ENCODE data around the gene GAS7. TPM values are rescaled to one million over a fixed set of nuclear protein-coding genes. Genes with fewer than 3 reads are reported as not detected.

The GAS7 gene
- total and polyA plus RNA-seq, 9 donors = 7.1 to 48.0 (median 24.2) TPM

- 68 to 74% (median 71%) methylated on average over 3 of the region's 3 CpGs for WGBS, 3 donors
- DNase-seq = no peak
- no peak overlapping the region for H3K27ac ChIP-seq
- no peak overlapping the region for H3K4me3 ChIP-seq
- no peaks in the 10 kb centered on the region for H3K27me3 ChIP-seq
- H3K4me1 ChIP-seq (ENCODE audit: insufficient read depth) = peaks cover 8% of the 10 kb centered on the region
- H3K9me3 ChIP-seq = no peaks in the 10 kb centered on the region
- intact Hi-C loops (cut with DNase I) = loop anchor here in 1 of 4 donors (10.0 kb wide), 1 partner anchor 104 kb away; no protein-coding TSS in a partner anchor
- TF ChIP-seq CTCF (IDR thresholded peaks at IDR 0.05) (no peak), POLR2A (IDR thresholded peaks at IDR 0.05) (no peak), EP300 (IDR thresholded peaks at IDR 0.05) (no peak)
- no peaks in the 10 kb centered on the region for H3K36me3 ChIP-seq
Measured at GRCh38 chr17:9878356-9878755, 320.1 kb downstream of the GAS7 start.

- Histone ChIP-seq H3K36me3 (no peaks in the 10 kb centered on the region), H3K4me1 (ENCODE audit: insufficient read depth) (peaks cover 8% of the 10 kb centered on the region), H3K27me3 (no peaks in the 10 kb centered on the region), H3K9me3 (no peaks in the 10 kb centered on the region), H3K27ac (no peak overlapping the region), H3K4me3 (no peak overlapping the region)
- intact Hi-C loops (cut with DNase I) = loop anchor here in 1 of 4 donors (10.0 kb wide), 1 partner anchor 101 kb away; no protein-coding TSS in a partner anchor
- TF ChIP-seq EP300 (IDR thresholded peaks at IDR 0.05) (no peak), POLR2A (IDR thresholded peaks at IDR 0.05) (no peak), CTCF (IDR thresholded peaks at IDR 0.05) (no peak)
- no peak for DNase-seq
- 2 to 4% (median 3%) methylated on average over 3 of the region's 3 CpGs for WGBS, 3 donors
Measured at GRCh38 chr17:9875441-9875840, 323.0 kb downstream of the GAS7 start.

GRCh38 chr17:9874722-9875121 is 323.7 kb downstream of the GAS7 start:
- H3K36me3 ChIP-seq = no peaks in the 10 kb centered on the region
- H3K27ac ChIP-seq = no peak overlapping the region
- H3K4me1 ChIP-seq (ENCODE audit: insufficient read depth) = peaks cover 8% of the 10 kb centered on the region
- intact Hi-C loops (cut with DNase I) = loop anchor here in 1 of 4 donors (10.0 kb wide), 1 partner anchor 100 kb away; no protein-coding TSS in a partner anchor
- no peak for DNase-seq
- 85 to 88% (median 86%) methylated on average over 3 of the region's 3 CpGs for WGBS, 3 donors
- no peaks in the 10 kb centered on the region for H3K27me3 ChIP-seq
- TF ChIP-seq POLR2A (IDR thresholded peaks at IDR 0.05) = no peak
- TF ChIP-seq EP300 (IDR thresholded peaks at IDR 0.05) = no peak
- no peak for TF ChIP-seq CTCF (IDR thresholded peaks at IDR 0.05)
- H3K4me3 ChIP-seq = no peak overlapping the region
- no peaks in the 10 kb centered on the region for H3K9me3 ChIP-seq

- Histone ChIP-seq H3K27ac (no peak overlapping the region), H3K4me3 (no peak overlapping the region), H3K4me1 (ENCODE audit: insufficient read depth) (peaks cover 8% of the 10 kb centered on the region), H3K9me3 (no peaks in the 10 kb centered on the region), H3K27me3 (no peaks in the 10 kb centered on the region), H3K36me3 (no peaks in the 10 kb centered on the region)
- WGBS, 3 donors = 74 to 89% (median 77%) methylated on average over 6 of the region's 6 CpGs
- TF ChIP-seq CTCF (IDR thresholded peaks at IDR 0.05) = no peak
- no peak for TF ChIP-seq EP300 (IDR thresholded peaks at IDR 0.05)
- TF ChIP-seq POLR2A (IDR thresholded peaks at IDR 0.05) = no peak
- intact Hi-C loops (cut with DNase I) = loop anchor here in 1 of 4 donors (10.0 kb wide), 1 partner anchor 98 kb away; no protein-coding TSS in a partner anchor
- no peak for DNase-seq
Measured at GRCh38 chr17:9872852-9873251, 325.6 kb downstream of the GAS7 start.
